Right atrium auricular region (tissue), 2 donors: ENCODE measurements around the gene CTCFL. TPM values are rescaled to one million over a fixed set of nuclear protein-coding genes. Genes with fewer than 3 reads are reported as not detected.

Source experiments
- DNase-seq: peaks from one replicate; pipeline ENCODE4 v3.0.0-alpha.2; 2019; ENCODE audit warnings: low spot score
- H3K27ac ChIP-seq, 2 donors: fragments of 200-600 bp; sonication (generic); 1 replicate in 1 of 2; 2 replicates in 1 of 2; pipeline ENCODE4 v1.5.1; 2016 to 2019
- H3K27me3 ChIP-seq, 2 donors: fragments of 200-600 bp; sonication (generic); one replicate each; pipeline versions ENCODE4 v1.5.1 to v1.6.0; 2017 to 2019
- H3K36me3 ChIP-seq: fragments of 200-600 bp; sonication (generic); one replicate; pipeline ENCODE4 v1.5.1; 2016
- H3K4me1 ChIP-seq, 2 donors: fragments of 200-600 bp; sonication (generic); one replicate each; pipeline versions ENCODE4 v1.5.1 to v1.6.0; 2017 to 2019
- H3K4me3 ChIP-seq, 2 donors: fragments of 200-600 bp; sonication (generic); 1 replicate in 1 of 2; 2 replicates in 1 of 2; pipeline ENCODE4 v1.5.1; 2017 to 2019; ENCODE audit warnings: mild to moderate bottlenecking in 1 of 2, moderate library complexity in 1 of 2
- H3K9me3 ChIP-seq, 2 donors: fragments of 200-600 bp; sonication (generic); one replicate each; pipeline ENCODE4 v1.5.1; 2019
- CTCF ChIP-seq, 2 donors: fragments of 200-600 bp; sonication (generic); IDR thresholded peaks; one replicate each; pipeline ENCODE4 v1.5.1; 2019; ENCODE audit warnings: antibody characterized with exemption in 2 of 2
- total RNA-seq, 2 donors: library from RNA; depleted of rRNA; stranded (reverse); fragments of >200 nt; gene quantifications; one replicate each; pipeline ENCODE4 v1.1.0, GENCODE V29; 2016

Gene CTCFL
- total RNA-seq: not detected

- no peak for DNase-seq
- Histone ChIP-seq H3K4me3 (no peak within 1 kb of the TSS), H3K4me1 (no peaks in the 10 kb centered on the region), H3K36me3 (no peaks in the 10 kb centered on the region), H3K27me3 (no peaks in the 10 kb centered on the region), H3K9me3 (no peaks in the 10 kb centered on the region), H3K27ac (no peak within 1 kb of the TSS)
- no peak for TF ChIP-seq CTCF (IDR thresholded peaks at IDR 0.05)
Observed at GRCh38 chr20:57524511-57525176, at the start of gene CTCFL. Gene CTCFL, minus strand, starts transcription at chr20:57525140. Its CDS starts 935 bp downstream, at chr20:57524205.

- H3K36me3 ChIP-seq: no peaks in the 10 kb centered on the region
- DNase-seq: no peak
- H3K27me3 ChIP-seq: no peaks in the 10 kb centered on the region
- no peak overlapping the region for H3K4me3 ChIP-seq
- H3K27ac ChIP-seq: no peak overlapping the region
- H3K4me1 ChIP-seq: no peaks in the 10 kb centered on the region
- no peaks in the 10 kb centered on the region for H3K9me3 ChIP-seq
- TF ChIP-seq CTCF (IDR thresholded peaks at IDR 0.05): no peak
Observed at GRCh38 chr20:57573894-57574293, 49.0 kb upstream of the CTCFL start.

GRCh38 chr20:57573242-57573641 is 48.3 kb upstream of the CTCFL start:
- Histone ChIP-seq H3K4me3 (no peak overlapping the region), H3K4me1 (no peaks in the 10 kb centered on the region), H3K36me3 (no peaks in the 10 kb centered on the region), H3K9me3 (no peaks in the 10 kb centered on the region), H3K27me3 (no peaks in the 10 kb centered on the region), H3K27ac (no peak overlapping the region)
- DNase-seq: no peak
- TF ChIP-seq CTCF (IDR thresholded peaks at IDR 0.05): no peak

GRCh38 chr20:57571782-57572416 is 47.0 kb upstream of the CTCFL start:
- Histone ChIP-seq H3K27me3 (no peaks in the 10 kb centered on the region), H3K4me3 (no peak overlapping the region), H3K9me3 (no peaks in the 10 kb centered on the region), H3K36me3 (no peaks in the 10 kb centered on the region), H3K4me1 (no peaks in the 10 kb centered on the region), H3K27ac (no peak overlapping the region)
- TF ChIP-seq CTCF (IDR thresholded peaks at IDR 0.05): no peak
- DNase-seq: no peak

- Histone ChIP-seq H3K4me3 (no peak overlapping the region), H3K27ac (no peak overlapping the region), H3K27me3 (no peaks in the 10 kb centered on the region), H3K9me3 (no peaks in the 10 kb centered on the region), H3K4me1 (no peaks in the 10 kb centered on the region), H3K36me3 (no peaks in the 10 kb centered on the region)
- DNase-seq: no peak
- no peak for TF ChIP-seq CTCF (IDR thresholded peaks at IDR 0.05)
Observed at GRCh38 chr20:57570920-57571319, 46.0 kb upstream of the CTCFL start.
